Ovary (tissue), 9 donors: Measurements from ENCODE around the gene CCDC27. TPM values are rescaled to one million over a fixed set of nuclear protein-coding genes. Genes with fewer than 3 reads are reported as not detected.

Experiments used
- DNase-seq, 5 donors: peaks; one replicate each; pipeline ENCODE4 v3.0.0-alpha.2; 2019 to 2020
- H3K27ac ChIP-seq, 2 donors: fragments of 200-600 bp; one replicate each; pipeline versions ENCODE4 v1.5.1 to v1.8.0; 2019 to 2022
- H3K27me3 ChIP-seq: fragments of 200-600 bp; one replicate; pipeline ENCODE4 v1.8.0; 2022
- H3K36me3 ChIP-seq: fragments of 200-600 bp; sonication (generic); one replicate; pipeline ENCODE4 v1.5.1; 2019
- H3K4me1 ChIP-seq: one replicate; pipeline ENCODE4 v1.8.1; 2013; ENCODE audit warnings: mild to moderate bottlenecking, moderate library complexity; ENCODE audit not compliant: insufficient read depth
- H3K4me3 ChIP-seq: fragments of 200-600 bp; sonication (generic); one replicate; pipeline ENCODE4 v1.5.1; 2017
- H3K9me3 ChIP-seq, 2 donors: fragments of 200-600 bp in 1 of 2; sonication (generic) in 1 of 2; one replicate each; pipeline versions ENCODE4 v1.5.1 to v1.8.1; 2013 to 2019; ENCODE audit warnings: mild to moderate bottlenecking in 1 of 2, moderate library complexity in 1 of 2
- EP300 ChIP-seq: sonication (generic); formaldehyde crosslinking; IDR thresholded peaks from one replicate; pipeline ENCODE4 v1.6.1; 2017; ENCODE audit warnings: antibody characterized with exemption
- POLR2A ChIP-seq: fragments of 450-650 bp; IDR thresholded peaks from one replicate; pipeline ENCODE4 v1.6.1; 2017; ENCODE audit warnings: antibody characterized with exemption, mild to moderate bottlenecking, moderate library complexity
- WGBS, 3 donors: extraction: QIAGEN DNeasy Blood & Tissue Kit in 1 of 3; methylation state at CpG; one replicate each; pipeline versions ENCODE4 v1.1.5 to v1.1.7; 2013 to 2017; 5-methylcytosine and 5-hydroxymethylcytosine counted together
- intact Hi-C, 4 donors: fragments of 100-400 bp; cut with DNase I; formaldehyde crosslinking; loops; one replicate each; pipeline versions ENCODE4 v1.11.0 to v1.15.1; 2022 to 2023
- polyA plus RNA-seq, 2 donors: library from polyadenylated mRNA; stranded (reverse); fragments of 200-250 nt in 1 of 2; fragments of 350-450 nt in 1 of 2; fragmentation: Illumina TruSeq in 1 of 2; extraction: RNeasy Lipid Tissue Mini Kit (QIAGEN cat#74804) in 1 of 2; gene quantifications; one replicate each; pipeline ENCODE4 v1.2.3, GENCODE V29; 2013 to 2014
- total RNA-seq, 7 donors: library from RNA; depleted of rRNA in 2 of 7; stranded (reverse); fragments of >200 nt in 2 of 7; fragmentation: NEBNext Ultra II Directional in 3 of 7; extraction: Animal tissue kit (Norgen Biotek cat#: 25700) in 3 of 7; gene quantifications; one replicate each; pipeline versions ENCODE4 v1.1.0 to v1.2.4, GENCODE V29; 2016 to 2023
- TF ChIP-seq, protein P1 (sequence below), 3 donors: fragments of 450-650 bp in 2 of 3; fragments of 200-600 bp in 1 of 3; IDR thresholded peaks; one replicate each; pipeline versions ENCODE4 v1.5.1 to v1.8.0; 2016 to 2022; ENCODE audit warnings: antibody characterized with exemption in 3 of 3, mild to moderate bottlenecking in 1 of 3
- donor health status: DM: no; HTN: no; CAD: no; lungs with moderate emphysema.
- donor health status: DM: no; HTN: no; CAD: no.
- donor health status: Bipolar disorder and iron deficiency.
- donor health status: DM: yes; HTN: yes; CAD: no.
- donor health status: DM: no; HTN: no; CAD: no.
- donor health status: DM: yes; HTN: yes; CAD: no.

The CCDC27 gene
- total and polyA plus RNA-seq, 9 donors = 0.05 TPM; not detected in 8

DNA sequence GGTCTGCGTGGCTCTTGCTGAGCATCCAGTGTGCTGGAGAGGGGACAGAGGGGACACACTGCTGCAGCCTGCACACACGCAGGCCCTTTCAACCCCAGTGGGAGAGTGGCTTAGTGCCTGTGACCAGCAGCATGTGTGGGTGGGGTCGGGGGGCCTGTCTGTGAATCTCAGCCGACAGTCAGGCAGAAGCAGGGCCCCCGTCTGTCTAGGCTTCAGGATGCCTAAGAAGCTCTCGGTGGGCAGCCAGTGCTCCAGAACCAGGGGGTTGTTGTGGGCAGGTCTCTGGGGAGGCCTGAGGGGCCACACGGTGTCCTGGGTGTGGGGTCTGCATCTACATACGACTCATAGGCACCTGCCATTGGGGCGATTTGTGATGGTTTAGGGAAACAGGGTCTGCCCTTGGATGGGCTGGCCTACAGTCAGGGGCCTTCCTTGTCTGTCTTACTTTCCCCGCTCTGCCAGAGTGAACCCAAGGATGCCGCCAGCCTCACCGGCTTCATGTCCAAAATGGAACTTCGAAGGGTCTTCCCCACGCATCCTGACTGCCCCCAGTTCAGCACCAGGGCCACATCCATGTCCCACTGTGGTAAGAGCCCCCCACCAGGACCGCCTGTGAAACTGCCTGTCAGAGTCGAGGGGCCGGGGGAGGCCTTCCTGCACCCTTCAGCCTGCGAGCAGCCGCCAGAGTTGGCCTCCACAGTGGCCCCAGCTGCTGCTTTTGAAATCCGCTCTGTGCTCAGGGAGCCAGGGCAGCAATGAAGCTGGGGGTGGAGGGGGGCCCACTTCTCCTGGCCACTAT lies 1.6 kb downstream of the CCDC27 start:
- H3K27ac ChIP-seq = no peak overlapping the region
- no peaks in the 10 kb centered on the region for H3K36me3 ChIP-seq
- peaks cover 2% of the 10 kb centered on the region for H3K27me3 ChIP-seq
- DNase-seq = no peak
- H3K4me3 ChIP-seq = no peak overlapping the region
- H3K4me1 ChIP-seq = no peaks in the 10 kb centered on the region
- WGBS, 3 donors = 74 to 76% (median 75%) methylated on average over 20 of the region's 20 CpGs
- H3K9me3 ChIP-seq = no peaks in the 10 kb centered on the region
- intact Hi-C loops = no loop called here
- TF ChIP-seq EP300 (no peak), POLR2A (no peak)
- TF ChIP-seq, protein P1, sequence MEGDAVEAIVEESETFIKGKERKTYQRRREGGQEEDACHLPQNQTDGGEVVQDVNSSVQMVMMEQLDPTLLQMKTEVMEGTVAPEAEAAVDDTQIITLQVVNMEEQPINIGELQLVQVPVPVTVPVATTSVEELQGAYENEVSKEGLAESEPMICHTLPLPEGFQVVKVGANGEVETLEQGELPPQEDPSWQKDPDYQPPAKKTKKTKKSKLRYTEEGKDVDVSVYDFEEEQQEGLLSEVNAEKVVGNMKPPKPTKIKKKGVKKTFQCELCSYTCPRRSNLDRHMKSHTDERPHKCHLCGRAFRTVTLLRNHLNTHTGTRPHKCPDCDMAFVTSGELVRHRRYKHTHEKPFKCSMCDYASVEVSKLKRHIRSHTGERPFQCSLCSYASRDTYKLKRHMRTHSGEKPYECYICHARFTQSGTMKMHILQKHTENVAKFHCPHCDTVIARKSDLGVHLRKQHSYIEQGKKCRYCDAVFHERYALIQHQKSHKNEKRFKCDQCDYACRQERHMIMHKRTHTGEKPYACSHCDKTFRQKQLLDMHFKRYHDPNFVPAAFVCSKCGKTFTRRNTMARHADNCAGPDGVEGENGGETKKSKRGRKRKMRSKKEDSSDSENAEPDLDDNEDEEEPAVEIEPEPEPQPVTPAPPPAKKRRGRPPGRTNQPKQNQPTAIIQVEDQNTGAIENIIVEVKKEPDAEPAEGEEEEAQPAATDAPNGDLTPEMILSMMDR (IDR thresholded peaks at IDR 0.05) = no peak

DNA sequence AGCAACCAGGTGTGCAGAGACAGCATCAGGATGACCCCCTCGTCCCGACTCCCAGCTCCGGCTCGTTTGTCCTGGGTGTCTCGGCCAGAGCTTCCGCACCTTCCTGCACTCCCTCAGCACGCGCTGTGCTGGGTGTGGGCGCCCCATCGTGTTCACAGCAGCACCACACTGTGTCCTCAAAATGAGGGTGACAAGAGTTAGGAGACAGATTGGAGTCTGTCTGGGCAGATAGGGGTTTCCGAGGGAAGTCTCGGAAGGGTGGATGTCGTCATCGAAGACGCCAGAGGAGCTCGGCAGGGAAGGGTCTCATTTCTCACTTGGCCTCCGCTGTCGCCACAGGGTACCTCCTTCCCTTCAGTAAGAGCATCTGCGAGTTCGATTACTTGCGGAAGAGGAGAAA lies 4.1 kb downstream of the CCDC27 start:
- no peak for DNase-seq
- Histone ChIP-seq H3K9me3 (no peaks in the 10 kb centered on the region), H3K4me3 (no peak overlapping the region), H3K36me3 (no peaks in the 10 kb centered on the region), H3K27me3 (peaks cover 2% of the 10 kb centered on the region), H3K4me1 (no peaks in the 10 kb centered on the region), H3K27ac (no peak overlapping the region)
- no peak for TF ChIP-seq POLR2A
- TF ChIP-seq, protein P1 (IDR thresholded peaks at IDR 0.05) = no peak
- TF ChIP-seq EP300 = no peak
- intact Hi-C loops = no loop called here
- WGBS, 3 donors = 68 to 82% (median 72%) methylated on average over 19 to 21 of the region's 21 CpGs

DNA sequence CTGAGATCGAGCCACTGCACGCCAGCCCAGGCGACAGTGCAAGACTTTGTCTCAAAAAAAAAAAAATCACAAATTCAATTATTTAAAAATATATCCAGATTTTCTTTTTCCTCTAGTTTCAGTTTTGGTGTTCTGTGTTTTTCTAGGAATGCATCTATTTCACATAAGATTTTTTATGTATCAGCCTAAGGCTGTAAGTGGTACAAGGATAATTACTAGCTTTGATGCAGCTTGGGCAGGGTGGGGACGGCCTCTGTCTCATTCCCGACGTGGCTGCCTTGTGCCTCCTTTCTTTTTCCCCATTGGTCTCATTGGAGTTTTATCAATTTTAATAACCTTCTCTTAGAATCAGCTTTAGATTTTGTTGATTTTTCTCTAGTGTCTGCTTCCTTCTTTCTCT lies 6.9 kb downstream of the CCDC27 start:
- H3K36me3 ChIP-seq = no peaks in the 10 kb centered on the region
- 71 to 82% (median 74%) methylated on average over 6 of the region's 6 CpGs for WGBS, 3 donors
- H3K27ac ChIP-seq = no peak overlapping the region
- TF ChIP-seq POLR2A = no peak
- no peaks in the 10 kb centered on the region for H3K9me3 ChIP-seq
- no peak for DNase-seq
- peaks cover 2% of the 10 kb centered on the region for H3K27me3 ChIP-seq
- H3K4me1 ChIP-seq = no peaks in the 10 kb centered on the region
- no peak overlapping the region for H3K4me3 ChIP-seq
- intact Hi-C loops = no loop called here

DNA sequence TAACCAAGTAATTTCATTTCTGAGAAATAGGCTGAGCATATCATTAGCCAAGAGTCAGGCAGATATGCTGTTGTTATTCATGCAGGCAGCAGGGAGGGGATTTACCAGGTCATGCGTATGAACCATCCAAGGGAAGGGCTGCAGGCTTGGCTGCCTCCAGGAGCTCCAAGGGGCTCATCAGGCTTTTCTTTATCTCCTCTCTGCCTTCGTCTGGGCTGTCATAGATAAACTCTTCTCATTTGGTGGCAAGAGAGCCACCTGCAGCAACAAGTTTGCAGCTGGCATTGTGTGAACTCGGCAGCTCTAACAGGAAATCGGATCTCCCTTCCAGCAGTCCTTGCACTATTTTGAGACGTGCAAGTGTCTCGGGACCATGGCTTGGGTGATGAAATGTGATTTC lies 7.5 kb downstream of the CCDC27 start:
- WGBS, 3 donors = 54 to 68% (median 60%) methylated on average over 6 of the region's 6 CpGs
- Histone ChIP-seq H3K27ac (no peak overlapping the region), H3K27me3 (peaks cover 2% of the 10 kb centered on the region), H3K9me3 (no peaks in the 10 kb centered on the region), H3K4me1 (no peaks in the 10 kb centered on the region), H3K36me3 (no peaks in the 10 kb centered on the region), H3K4me3 (no peak overlapping the region)
- DNase-seq = no peak
- TF ChIP-seq EP300 = no peak
- TF ChIP-seq, protein P1 (IDR thresholded peaks at IDR 0.05) = no peak
- TF ChIP-seq POLR2A = no peak
- intact Hi-C loops = no loop called here

DNA sequence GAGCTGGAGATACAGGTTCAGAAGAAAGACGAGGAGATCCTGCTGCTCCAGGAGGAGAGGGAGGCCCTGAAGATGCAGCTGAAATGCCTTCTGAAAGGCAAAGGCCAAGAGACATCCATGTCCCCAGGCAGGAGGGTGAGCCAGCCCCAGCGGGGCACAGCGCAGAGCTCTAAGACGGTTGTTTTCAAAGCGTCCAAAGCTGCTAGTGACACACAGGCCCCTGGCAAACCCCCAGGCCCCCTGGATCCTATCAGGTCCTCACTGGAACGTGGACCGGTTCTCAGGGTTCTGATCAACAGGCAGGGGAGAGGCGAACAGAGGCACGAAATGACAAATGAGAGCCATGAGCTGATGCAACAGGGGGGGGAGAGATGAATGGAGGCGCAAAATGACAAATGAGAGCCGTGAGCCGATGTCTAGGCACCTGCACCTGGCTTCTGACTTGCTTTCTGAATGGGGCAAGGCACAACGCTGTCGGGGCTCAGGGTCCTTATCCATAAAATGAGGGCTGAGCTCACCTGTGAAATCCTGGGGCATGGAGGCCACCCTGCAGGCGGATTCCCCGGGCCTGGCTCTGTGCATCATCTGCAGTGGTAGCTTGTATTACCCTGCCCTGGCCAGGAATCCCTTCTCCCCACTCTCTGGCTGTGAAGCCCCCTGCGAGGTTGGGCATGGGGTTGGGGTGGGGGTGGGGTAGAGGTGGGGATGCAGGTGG lies 9.2 kb downstream of the CCDC27 start:
- Histone ChIP-seq H3K4me1 (no peaks in the 10 kb centered on the region), H3K27me3 (peaks cover 2% of the 10 kb centered on the region), H3K36me3 (no peaks in the 10 kb centered on the region), H3K27ac (no peak overlapping the region), H3K4me3 (no peak overlapping the region), H3K9me3 (no peaks in the 10 kb centered on the region)
- intact Hi-C loops = no loop called here
- WGBS, 3 donors = 78 to 81% (median 79%) methylated on average over 17 of the region's 17 CpGs
- TF ChIP-seq, protein P1 (IDR thresholded peaks at IDR 0.05) = no peak
- no peak for TF ChIP-seq POLR2A
- no peak for TF ChIP-seq EP300
- DNase-seq = no peak
